OCI-LY1 (cell line): Measurements from ENCODE around the gene HACD2.

Source experiments
- H2AFZ ChIP-seq: fragments of 200-600 bp; sonication (generic), shearing (Covaris generic); 2 replicates; pipeline ENCODE4 v1.6.0; 2014; ENCODE audit warnings: antibody characterized with exemption, mild to moderate bottlenecking, low read length
- H3F3A ChIP-seq: fragments of 200-600 bp; sonication (generic), shearing (Covaris generic); 2 replicates; pipeline ENCODE4 v1.6.0; 2014; ENCODE audit warnings: mild to moderate bottlenecking, antibody characterized with exemption, low read length, moderate library complexity; ENCODE audit not compliant: insufficient read depth
- H3K27ac ChIP-seq: fragments of 200-600 bp; sonication (generic); 2 replicates; pipeline ENCODE4 v1.5.1; 2014; ENCODE audit warnings: low read length, mixed run types, mild to moderate bottlenecking, low read depth; ENCODE audit not compliant: poor library complexity, severe bottlenecking
- H3K27me3 ChIP-seq: fragments of 200-600 bp; sonication (generic); 2 replicates; pipeline ENCODE4 v1.6.0; 2014; ENCODE audit warnings: antibody characterized with exemption, mild to moderate bottlenecking, low read length, moderate library complexity; ENCODE audit not compliant: insufficient read depth
- H3K36me3 ChIP-seq: fragments of 200-600 bp; sonication (generic); 2 replicates; pipeline ENCODE4 v1.6.1; 2014; ENCODE audit warnings: mild to moderate bottlenecking, antibody characterized with exemption, low read length, moderate library complexity, mixed read lengths; ENCODE audit not compliant: insufficient read depth
- H3K4me1 ChIP-seq: fragments of 200-600 bp; sonication (generic); 2 replicates; pipeline ENCODE4 v1.5.1; 2014; ENCODE audit warnings: mild to moderate bottlenecking, low read length, moderate library complexity; ENCODE audit not compliant: insufficient read depth, severe bottlenecking
- H3K4me2 ChIP-seq: fragments of 200-600 bp; sonication (generic), shearing (Covaris generic); 2 replicates; pipeline ENCODE4 v1.6.1; 2014; ENCODE audit warnings: low read length
- H3K4me3 ChIP-seq: fragments of 200-600 bp; sonication (generic); 2 replicates; pipeline ENCODE4 v1.5.1; 2014; ENCODE audit warnings: low read length, low read depth, mild to moderate bottlenecking, mixed read lengths; ENCODE audit not compliant: poor library complexity, severe bottlenecking
- H3K79me2 ChIP-seq: fragments of 200-600 bp; shearing (Covaris generic); 2 replicates; pipeline ENCODE4 v1.6.1; 2016; ENCODE audit warnings: mixed run types, low read length, mixed read lengths; ENCODE audit not compliant: insufficient read depth
- H3K9ac ChIP-seq: fragments of 200-600 bp; sonication (generic), shearing (Covaris generic); 2 replicates; pipeline ENCODE4 v1.6.1; 2014; ENCODE audit warnings: mild to moderate bottlenecking, low read length, mixed read lengths
- H3K9me2 ChIP-seq: fragments of 200-600 bp; sonication (generic), shearing (Covaris generic); 2 replicates; pipeline ENCODE4 v1.6.1; 2014; ENCODE audit warnings: low read depth, mild to moderate bottlenecking, low read length, mixed read lengths
- H3K9me3 ChIP-seq: fragments of 200-600 bp; shearing (Covaris generic); 2 replicates; pipeline ENCODE4 v1.6.1; 2014; ENCODE audit warnings: low read length, mixed read lengths
- H4K20me1 ChIP-seq: fragments of 200-600 bp; sonication (generic), shearing (Covaris generic); 2 replicates; pipeline ENCODE4 v1.6.0; 2016; ENCODE audit warnings: mild to moderate bottlenecking, low read length; ENCODE audit not compliant: insufficient read depth
- EZH2 ChIP-seq: fragments of 200-600 bp; sonication (generic), shearing (Covaris generic); IDR thresholded peaks from 2 replicates; pipeline ENCODE4 v1.8.0; 2017; ENCODE audit warnings: borderline replicate concordance, mixed run types, mild to moderate bottlenecking, antibody characterized with exemption, low read length, moderate library complexity, mixed read lengths
- TF ChIP-seq, protein P1 (sequence below): fragments of 200-600 bp; sonication (generic), shearing (Covaris generic); IDR thresholded peaks from 2 replicates; pipeline ENCODE4 v1.5.1; 2017; ENCODE audit warnings: mild to moderate bottlenecking, antibody characterized with exemption, low read length, moderate library complexity, mixed read lengths

Gene HACD2

DNA sequence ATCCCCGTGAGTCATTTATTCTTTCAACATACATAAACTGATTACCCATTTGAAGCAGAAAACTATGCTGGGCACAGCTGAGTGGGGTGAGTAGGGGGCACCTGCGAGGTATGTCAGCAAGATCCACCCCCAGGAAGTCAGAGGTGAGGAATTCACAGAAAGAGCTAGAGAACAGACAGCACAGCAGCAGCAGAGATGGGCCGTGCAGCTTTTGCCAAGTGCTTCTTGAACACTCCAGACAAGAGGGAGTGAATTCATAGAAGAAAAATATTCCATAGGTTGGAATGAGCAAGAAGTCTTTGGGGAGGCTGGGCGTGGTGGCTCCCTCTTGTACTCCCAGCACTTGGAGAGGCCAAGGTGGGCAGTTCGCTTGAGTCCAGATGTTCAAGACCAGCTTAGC is 126.6 kb downstream of the HACD2 start:
- no peak overlapping the region for H3K4me2 ChIP-seq
- H3F3A ChIP-seq, result no peaks in the 10 kb centered on the region
- no peak overlapping the region for H3K27ac ChIP-seq
- H2AFZ ChIP-seq, result no peak overlapping the region
- no peaks in the 10 kb centered on the region for H3K36me3 ChIP-seq
- TF ChIP-seq, protein P1, sequence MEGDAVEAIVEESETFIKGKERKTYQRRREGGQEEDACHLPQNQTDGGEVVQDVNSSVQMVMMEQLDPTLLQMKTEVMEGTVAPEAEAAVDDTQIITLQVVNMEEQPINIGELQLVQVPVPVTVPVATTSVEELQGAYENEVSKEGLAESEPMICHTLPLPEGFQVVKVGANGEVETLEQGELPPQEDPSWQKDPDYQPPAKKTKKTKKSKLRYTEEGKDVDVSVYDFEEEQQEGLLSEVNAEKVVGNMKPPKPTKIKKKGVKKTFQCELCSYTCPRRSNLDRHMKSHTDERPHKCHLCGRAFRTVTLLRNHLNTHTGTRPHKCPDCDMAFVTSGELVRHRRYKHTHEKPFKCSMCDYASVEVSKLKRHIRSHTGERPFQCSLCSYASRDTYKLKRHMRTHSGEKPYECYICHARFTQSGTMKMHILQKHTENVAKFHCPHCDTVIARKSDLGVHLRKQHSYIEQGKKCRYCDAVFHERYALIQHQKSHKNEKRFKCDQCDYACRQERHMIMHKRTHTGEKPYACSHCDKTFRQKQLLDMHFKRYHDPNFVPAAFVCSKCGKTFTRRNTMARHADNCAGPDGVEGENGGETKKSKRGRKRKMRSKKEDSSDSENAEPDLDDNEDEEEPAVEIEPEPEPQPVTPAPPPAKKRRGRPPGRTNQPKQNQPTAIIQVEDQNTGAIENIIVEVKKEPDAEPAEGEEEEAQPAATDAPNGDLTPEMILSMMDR, result no peak
- TF ChIP-seq EZH2, result no peak
- H3K9ac ChIP-seq, result no peak overlapping the region
- no peak overlapping the region for H3K4me3 ChIP-seq
- no peaks in the 10 kb centered on the region for H4K20me1 ChIP-seq
- no peaks in the 10 kb centered on the region for H3K4me1 ChIP-seq
- H3K79me2 ChIP-seq, result no peaks in the 10 kb centered on the region
- H3K27me3 ChIP-seq, result no peaks in the 10 kb centered on the region
- H3K9me3 ChIP-seq, result no peaks in the 10 kb centered on the region
- H3K9me2 ChIP-seq, result no peaks in the 10 kb centered on the region

DNA sequence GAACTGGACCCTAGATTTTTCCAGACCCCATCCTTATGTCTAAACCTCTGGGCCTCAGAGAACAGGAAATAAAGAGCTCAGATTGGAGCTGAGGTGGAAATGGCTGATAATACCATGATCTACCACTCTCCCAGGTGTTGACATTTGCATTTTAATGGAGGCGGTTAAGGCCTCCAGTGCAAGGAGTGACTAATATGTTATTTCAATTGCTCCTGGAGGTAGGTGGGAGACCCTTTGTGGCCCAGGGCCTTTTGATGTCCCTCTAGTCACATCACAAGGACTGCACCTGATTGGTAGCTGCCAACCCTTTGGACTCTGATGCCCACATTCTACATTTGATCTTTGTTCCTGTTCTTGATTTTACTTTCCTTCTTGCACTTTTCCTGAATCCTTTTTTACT is 127.0 kb downstream of the HACD2 start:
- Histone ChIP-seq H3K4me2 (no peak overlapping the region), H3K79me2 (no peaks in the 10 kb centered on the region), H3K27me3 (no peaks in the 10 kb centered on the region), H3K9me3 (no peaks in the 10 kb centered on the region), H3K4me1 (no peaks in the 10 kb centered on the region), H3K9ac (no peak overlapping the region), H3K4me3 (no peak overlapping the region), H3K36me3 (no peaks in the 10 kb centered on the region), H2AFZ (no peak overlapping the region), H3K9me2 (no peaks in the 10 kb centered on the region), H3K27ac (no peak overlapping the region), H3F3A (no peaks in the 10 kb centered on the region), H4K20me1 (no peaks in the 10 kb centered on the region)
- TF ChIP-seq EZH2, result no peak
- TF ChIP-seq, protein P1, result no peak

DNA sequence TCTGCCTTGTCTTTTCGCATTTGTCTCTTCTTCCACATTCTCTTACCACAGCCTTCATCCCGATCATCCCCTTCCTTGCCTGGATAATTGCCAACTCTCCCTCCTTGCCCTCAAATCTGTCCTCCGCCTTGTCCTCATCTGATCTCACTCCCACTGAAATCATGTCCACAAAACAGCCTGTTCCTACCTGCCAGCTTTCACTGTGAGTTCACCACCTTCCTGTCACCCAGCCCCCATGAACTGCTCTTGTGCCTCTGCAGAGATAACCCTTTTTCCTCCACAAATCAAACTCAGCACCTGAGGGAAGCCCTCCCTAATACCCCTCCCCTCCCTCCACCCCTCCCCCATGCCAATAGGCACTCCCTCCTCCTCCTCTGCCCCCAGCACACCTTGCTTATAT is 131.2 kb downstream of the HACD2 start:
- Histone ChIP-seq H3F3A (no peaks in the 10 kb centered on the region), H3K27me3 (no peaks in the 10 kb centered on the region), H3K36me3 (no peaks in the 10 kb centered on the region), H3K4me2 (no peak overlapping the region), H3K9me3 (no peaks in the 10 kb centered on the region), H3K4me1 (no peaks in the 10 kb centered on the region), H2AFZ (no peak overlapping the region), H3K27ac (no peak overlapping the region), H3K9ac (no peak overlapping the region), H3K79me2 (no peaks in the 10 kb centered on the region), H4K20me1 (no peaks in the 10 kb centered on the region), H3K9me2 (no peaks in the 10 kb centered on the region), H3K4me3 (no peak overlapping the region)
- TF ChIP-seq EZH2, result no peak
- TF ChIP-seq, protein P1, result no peak
